Endothelial cell of umbilical vein (primary cell): ENCODE data around the gene PTH1R. TPM values are rescaled to one million over a fixed set of nuclear protein-coding genes. Genes with fewer than 3 reads are reported as not detected.

Source experiments
- BruUV-seq: library from RNA; stranded (reverse); fragments of 400-500 nt; replicated peaks from 2 replicates; lab custom pipeline; 2021; lab: Mats Ljungman, UMichigan
- CTCF ChIA-PET: fragments of 300-600, 350-600 bp; sonication (Branson Sonifier 250); formaldehyde crosslinking; loops from one replicate; lab custom pipeline; 2021; ENCODE audit warnings: antibody characterized with exemption, inconsistent platforms; lab: Charles Lee
- POLR2A ChIA-PET: fragments of 300-600, 350-600 bp; sonication (Branson Sonifier 250); formaldehyde crosslinking; loops from one replicate; lab custom pipeline; 2021; ENCODE audit warnings: antibody characterized with exemption, inconsistent platforms; lab: Charles Lee
- DNase-seq: peaks from one replicate; pipeline ENCODE4 v3.0.0-alpha.2; 2011; ENCODE audit warnings: low read depth, low spot score
- FAIRE-seq: peaks from 2 replicates; lab custom pipeline; 2011; peaks lifted over from hg19 to GRCh38; lab: Jason Lieb, UNC
- H2AFZ ChIP-seq: 2 replicates; pipeline ENCODE4 v1.6.0; 2012; ENCODE audit warnings: low read depth, low read length, control low read depth, inconsistent platforms
- H3K27ac ChIP-seq: 2 replicates; pipeline ENCODE4 v1.5.1; 2011; ENCODE audit warnings: low read depth, mild to moderate bottlenecking, control low read depth, low read length, moderate library complexity; ENCODE audit not compliant: insufficient read depth
- H3K27me3 ChIP-seq, 2 experiments: 2 replicates each; pipeline versions ENCODE4 v1.6.0 to v1.6.1; 2011; ENCODE audit warnings: low read length in 2 of 2, mixed read lengths in 1 of 2; ENCODE audit not compliant: control insufficient read depth in 2 of 2, insufficient read depth in 2 of 2
- H3K36me3 ChIP-seq, 2 experiments: 2 replicates in 1 of 2; 3 replicates in 1 of 2; pipeline ENCODE4 v1.5.1; 2011; ENCODE audit warnings: low read length in 2 of 2, mild to moderate bottlenecking in 1 of 2, moderate library complexity in 1 of 2; ENCODE audit not compliant: control insufficient read depth in 2 of 2, insufficient read depth in 2 of 2; ENCODE audit errors: extremely low read depth in 1 of 2
- H3K4me1 ChIP-seq: 3 replicates; pipeline ENCODE4 v1.5.1; 2011; ENCODE audit warnings: mild to moderate bottlenecking, low read length; ENCODE audit not compliant: control insufficient read depth, insufficient read depth; ENCODE audit errors: extremely low read depth
- H3K4me2 ChIP-seq: 2 replicates; pipeline ENCODE4 v1.6.1; 2011; ENCODE audit warnings: low read length, control low read depth, mixed read lengths; ENCODE audit not compliant: insufficient read depth
- H3K4me3 ChIP-seq, 3 experiments: fragments of 200-600 bp in 1 of 3; sonication (generic), shearing (Covaris generic) in 1 of 3; replicated peaks in 1 of 3; 2 replicates each; pipeline ENCODE4 v1.5.1; 2011 to 2016; ENCODE audit warnings: control low read depth in 3 of 3, low read length in 3 of 3, mild to moderate bottlenecking in 2 of 3, inconsistent platforms in 1 of 3, low read depth in 1 of 3, moderate library complexity in 1 of 3; ENCODE audit not compliant: insufficient read depth in 1 of 3
- H3K79me2 ChIP-seq: 2 replicates; pipeline ENCODE4 v1.6.0; 2012; ENCODE audit warnings: low read length, inconsistent platforms; ENCODE audit not compliant: control insufficient read depth, insufficient read depth
- H3K9ac ChIP-seq: replicated peaks from 2 replicates; pipeline ENCODE3; 2011; ENCODE audit warnings: low read length, control low read depth; ENCODE audit not compliant: insufficient read depth; ENCODE audit errors: extremely low read depth
- H3K9me1 ChIP-seq: replicated peaks from 3 replicates; pipeline ENCODE4 v1.6.0; 2011; ENCODE audit warnings: mild to moderate bottlenecking, low read length; ENCODE audit not compliant: control insufficient read depth, insufficient read depth; ENCODE audit errors: extremely low read depth
- H3K9me3 ChIP-seq: replicated peaks from 2 replicates; pipeline ENCODE4 v1.5.1; 2012; ENCODE audit warnings: low read length, inconsistent platforms; ENCODE audit not compliant: control insufficient read depth, insufficient read depth
- H4K20me1 ChIP-seq: replicated peaks from 2 replicates; pipeline ENCODE3; 2011; ENCODE audit warnings: mild to moderate bottlenecking, low read length; ENCODE audit not compliant: control insufficient read depth, insufficient read depth; ENCODE audit errors: extremely low read depth
- EZH2 ChIP-seq: IDR thresholded peaks from 2 replicates; pipeline ENCODE4 v1.6.1; 2012; ENCODE audit warnings: borderline replicate concordance, low read depth, mild to moderate bottlenecking, moderate library complexity, low read length, inconsistent platforms; ENCODE audit not compliant: severe bottlenecking
- GATA2 ChIP-seq: IDR thresholded peaks from 2 replicates; pipeline ENCODE4 v1.7.0; 2011; ENCODE audit warnings: low read depth, mild to moderate bottlenecking, moderate library complexity, mixed read lengths, low read length; ENCODE audit not compliant: insufficient read length, insufficient read depth
- JUN ChIP-seq: IDR thresholded peaks from 2 replicates; pipeline ENCODE4 v1.6.1; 2011; ENCODE audit warnings: borderline replicate concordance, low read depth; ENCODE audit not compliant: insufficient read length, insufficient read depth
- POLR2A ChIP-seq: IDR thresholded peaks from 2 replicates; pipeline ENCODE4 v1.6.1; 2012; ENCODE audit warnings: low read depth, mild to moderate bottlenecking, control low read depth, low read length
- POLR2AphosphoS5 ChIP-seq: IDR thresholded peaks from 2 replicates; pipeline ENCODE4 v1.6.1; 2012; ENCODE audit warnings: low read depth, mild to moderate bottlenecking, control low read depth, low read length, moderate library complexity; ENCODE audit not compliant: insufficient read depth
- dilution Hi-C: fragments of 300-500 bp; cut with MboI; formaldehyde crosslinking; loops from one replicate; pipeline ENCODE4 v1.15.0; 2019; ENCODE audit warnings: low sequenced_read_pairs; ENCODE audit not compliant: extremely low pct_ligation_motif_present
- intact Hi-C: fragments of 100-400 bp; cut with micrococcal nuclease; formaldehyde crosslinking; loops from one replicate; pipeline ENCODE4 v1.10.0; 2022
- polyA plus RNA-seq, 4 experiments: library from polyadenylated mRNA; depleted of rRNA in 3 of 4; stranded (reverse) in 3 of 4; unstranded in 1 of 4; fragments of >200 nt; gene quantifications; 2 replicates each; pipeline versions ENCODE4 v1.2.1 to v1.2.3, GENCODE V29; 2011 to 2012; ENCODE audit warnings: missing spikeins in 1 of 4
- total RNA-seq: library from RNA; stranded (reverse); gene quantifications from 2 replicates; pipeline ENCODE4 v1.2.3, GENCODE V29; 2021
- TF ChIP-seq, protein P1 (sequence below): IDR thresholded peaks from 2 replicates; pipeline ENCODE4 v1.6.1; 2011; ENCODE audit not compliant: insufficient read depth, insufficient read length
- TF ChIP-seq, protein P2 (sequence below), 2 donors: IDR thresholded peaks; 1 replicate in 1 of 2; 2 replicates in 1 of 2; pipeline ENCODE4 v1.5.1; 2011; ENCODE audit warnings: low read length in 2 of 2, mild to moderate bottlenecking in 2 of 2, moderate library complexity in 2 of 2, control low read depth in 1 of 2, inconsistent platforms in 1 of 2, low read depth in 1 of 2; ENCODE audit not compliant: insufficient read depth in 1 of 2; ENCODE audit errors: extremely low read depth in 1 of 2

PTH1R gene
- total and polyA plus RNA-seq, 2 donors (not counting 3 experiments of a cell fraction or from before 2014, with no cell fraction given) = 0.08 to 0.46 TPM

DNA sequence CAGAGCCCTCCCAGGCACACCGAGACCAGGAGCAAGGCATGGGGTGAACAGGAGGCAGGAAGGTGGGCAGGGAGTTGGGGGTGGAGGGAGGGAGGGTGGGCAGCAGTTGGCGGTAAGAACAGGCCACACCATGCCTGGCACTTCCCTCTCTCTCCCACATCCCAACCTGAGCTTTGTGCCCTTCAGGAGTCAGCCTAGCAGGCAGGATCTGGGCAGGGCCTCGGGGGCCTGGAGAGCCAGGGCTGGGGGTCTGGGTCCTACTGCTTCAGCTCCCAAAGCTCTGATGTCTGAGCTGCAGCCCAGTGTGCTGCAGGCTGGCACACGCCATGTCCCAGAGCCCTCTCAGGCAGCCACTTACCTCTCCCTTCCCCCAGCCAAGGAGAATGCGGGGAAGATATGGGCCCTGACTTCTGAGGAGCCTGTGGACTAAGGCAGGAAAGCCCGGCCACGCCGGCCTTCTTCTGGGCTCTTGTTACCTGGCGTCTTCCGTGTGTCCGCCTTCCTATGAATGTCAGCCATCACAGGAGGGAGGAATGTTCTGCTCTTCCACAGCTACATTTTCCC is 11.4 kb upstream of the PTH1R start:
- H3K27ac ChIP-seq = no peak overlapping the region
- H3K9me1 ChIP-seq = no peaks in the 10 kb centered on the region
- H3K9ac ChIP-seq = no peak overlapping the region
- no peaks in the 10 kb centered on the region for H3K4me1 ChIP-seq
- H3K4me3 ChIP-seq = no peak overlapping the region
- FAIRE-seq = no peak
- H3K4me2 ChIP-seq = no peak overlapping the region
- BruUV-seq = no TSS peak
- no peak for TF ChIP-seq JUN
- TF ChIP-seq EZH2 = no peak
- TF ChIP-seq, protein P1, sequence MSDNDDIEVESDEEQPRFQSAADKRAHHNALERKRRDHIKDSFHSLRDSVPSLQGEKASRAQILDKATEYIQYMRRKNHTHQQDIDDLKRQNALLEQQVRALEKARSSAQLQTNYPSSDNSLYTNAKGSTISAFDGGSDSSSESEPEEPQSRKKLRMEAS = no peak
- TF ChIP-seq, protein P2, sequence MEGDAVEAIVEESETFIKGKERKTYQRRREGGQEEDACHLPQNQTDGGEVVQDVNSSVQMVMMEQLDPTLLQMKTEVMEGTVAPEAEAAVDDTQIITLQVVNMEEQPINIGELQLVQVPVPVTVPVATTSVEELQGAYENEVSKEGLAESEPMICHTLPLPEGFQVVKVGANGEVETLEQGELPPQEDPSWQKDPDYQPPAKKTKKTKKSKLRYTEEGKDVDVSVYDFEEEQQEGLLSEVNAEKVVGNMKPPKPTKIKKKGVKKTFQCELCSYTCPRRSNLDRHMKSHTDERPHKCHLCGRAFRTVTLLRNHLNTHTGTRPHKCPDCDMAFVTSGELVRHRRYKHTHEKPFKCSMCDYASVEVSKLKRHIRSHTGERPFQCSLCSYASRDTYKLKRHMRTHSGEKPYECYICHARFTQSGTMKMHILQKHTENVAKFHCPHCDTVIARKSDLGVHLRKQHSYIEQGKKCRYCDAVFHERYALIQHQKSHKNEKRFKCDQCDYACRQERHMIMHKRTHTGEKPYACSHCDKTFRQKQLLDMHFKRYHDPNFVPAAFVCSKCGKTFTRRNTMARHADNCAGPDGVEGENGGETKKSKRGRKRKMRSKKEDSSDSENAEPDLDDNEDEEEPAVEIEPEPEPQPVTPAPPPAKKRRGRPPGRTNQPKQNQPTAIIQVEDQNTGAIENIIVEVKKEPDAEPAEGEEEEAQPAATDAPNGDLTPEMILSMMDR (IDR thresholded peaks at IDR 0.05; ENCODE audit: extremely low read depth in 1 of 2, insufficient read depth in 1 of 2, low read depth in 1 of 2, low read length in 2 of 2) = no peak
- TF ChIP-seq GATA2 = no peak
- no peak for TF ChIP-seq POLR2AphosphoS5
- no peak for TF ChIP-seq POLR2A
- ChIA-PET CTCF (interaction anchor here (0.9 to 4.2 kb wide), 6 partner anchors 18 to 43 kb away, joined by 3 to 55 read pairs (median 5); no protein-coding TSS in a partner anchor), POLR2A (no interaction called here)
- no peak for DNase-seq
- H4K20me1 ChIP-seq = no peaks in the 10 kb centered on the region
- H3K9me3 ChIP-seq = no peaks in the 10 kb centered on the region
- dilution Hi-C loops (no loop called here), intact Hi-C loops (loop anchor here (1.0 to 5.0 kb wide), 6 partner anchors 15 to 506 kb away; no protein-coding TSS in a partner anchor)
- no peak overlapping the region for H2AFZ ChIP-seq
- no peaks in the 10 kb centered on the region for H3K79me2 ChIP-seq
- no peaks in the 10 kb centered on the region for H3K36me3 ChIP-seq
- H3K27me3 ChIP-seq = no peaks in the 10 kb centered on the region
